ENCODE results near the gene CDK5.

The CDK5 gene

DNA sequence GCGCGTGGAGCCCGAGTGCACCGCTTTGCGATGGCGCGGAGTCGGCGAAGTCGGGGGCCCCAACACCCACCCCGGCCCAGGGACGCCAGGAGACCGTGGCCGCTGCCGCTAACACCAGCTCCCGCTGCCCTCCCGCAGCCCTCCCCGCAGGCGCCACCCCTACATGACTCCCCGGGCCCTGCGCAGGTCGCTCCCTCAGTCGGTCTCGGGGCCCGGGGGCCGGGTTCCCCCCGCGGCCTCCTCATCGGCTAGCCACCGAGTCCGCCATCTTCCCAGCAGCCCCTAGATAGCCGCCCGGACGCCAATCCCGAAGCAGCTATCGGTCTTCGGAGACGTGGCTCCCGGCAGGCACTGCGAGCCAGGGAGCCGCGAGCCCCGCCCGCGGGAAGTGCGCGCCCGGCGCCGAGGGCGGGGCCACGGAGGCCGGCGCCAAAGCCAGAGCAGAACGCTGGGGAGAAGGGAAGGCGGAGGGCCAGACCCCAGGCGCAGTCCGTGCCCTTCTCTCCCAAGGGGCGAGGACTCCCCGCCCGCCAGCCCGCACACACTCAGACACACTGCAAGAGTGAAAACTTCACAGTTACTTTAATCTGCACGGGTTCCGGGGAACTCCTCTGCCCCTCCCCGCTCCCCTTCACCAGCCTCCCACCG, 22.9 kb upstream of the CDK5 start, which contains the start of gene FASTK:
Gene FASTK (minus strand): TSS at position 288 of the 648 bp plus-strand sequence. CDS start 43 bp downstream, at position 245.
- H2BK15ac ChIP-seq (ENCODE audit: low read depth, poor library complexity, severe bottlenecking) = peak within 1 kb of the TSS; percentile 99
- H4K91ac ChIP-seq (ENCODE audit: low read length) = peak within 1 kb of the TSS; percentile 95
- peak within 1 kb of the TSS in 1 of 2 experiments; percentile 85 for H3K14ac ChIP-seq (ENCODE audit: low read length in 2 of 2)
- peak within 1 kb of the TSS; percentile 48 for H2AK5ac ChIP-seq (ENCODE audit: low read length, severe bottlenecking)
- peak within 1 kb of the TSS; percentile 75 for H3K4me2 ChIP-seq (ENCODE audit: low read length, poor library complexity, severe bottlenecking)
- H3K4me1 ChIP-seq (ENCODE audit: control insufficient read depth, insufficient read depth, low read depth, low read length) = peaks cover 52% of the 10 kb centered on the region
- peak within 1 kb of the TSS; percentile 45 to 81 for H2BK12ac ChIP-seq (ENCODE audit: low read length in 2 of 2)
- DNase-seq = peak; percentile 93
- H3K4ac ChIP-seq (ENCODE audit: low read depth in 1 of 2, low read length in 2 of 2) = peak within 1 kb of the TSS; percentile 86 to 89
- H2BK120ac ChIP-seq (ENCODE audit: low read depth, low read length) = peak within 1 kb of the TSS; percentile 85
- no peaks in the 10 kb centered on the region for H3K9me3 ChIP-seq (ENCODE audit: control insufficient read depth, low read length)
- peak within 1 kb of the TSS in 1 of 2 experiments; percentile 91 for H3K23ac ChIP-seq (ENCODE audit: low read length in 2 of 2)
- H3K36me3 ChIP-seq (ENCODE audit: control insufficient read depth in 1 of 2, insufficient read depth in 2 of 2, low read depth in 1 of 2, low read length in 2 of 2) = peaks cover 30 to 50% of the 10 kb centered on the region in 2 experiments
- H2BK5ac ChIP-seq (ENCODE audit: low read depth, low read length, poor library complexity, severe bottlenecking) = peak within 1 kb of the TSS; percentile 62
- peaks cover 18% of the 10 kb centered on the region for H3K79me1 ChIP-seq (replicated peaks; ENCODE audit: low read length, poor library complexity, severe bottlenecking)
- peak within 1 kb of the TSS; percentile 6 for H2AFZ ChIP-seq (ENCODE audit: low read depth, low read length)
- H3K27ac ChIP-seq (ENCODE audit: low read length, poor library complexity, severe bottlenecking) = peak within 1 kb of the TSS; percentile 72
- H3K9ac ChIP-seq (ENCODE audit: low read length) = peak within 1 kb of the TSS; percentile 94
- H3K4me3 ChIP-seq (ENCODE audit: insufficient read depth in 1 of 2, low read depth in 1 of 2, low read length in 2 of 2) = peak within 1 kb of the TSS; percentile 85 to 96
- under 1% methylated on average over 62 of the region's 66 CpGs for WGBS
- peak within 1 kb of the TSS; percentile 96 for H4K8ac ChIP-seq (ENCODE audit: low read length)
- H3K18ac ChIP-seq (ENCODE audit: low read depth in 1 of 2, low read length in 2 of 2) = peak within 1 kb of the TSS; percentile 94 to 98
- H3K27me3 ChIP-seq (ENCODE audit: control insufficient read depth in 1 of 2, insufficient read depth in 1 of 2, low read length in 2 of 2) = no peaks in the 10 kb centered on the region

DNA sequence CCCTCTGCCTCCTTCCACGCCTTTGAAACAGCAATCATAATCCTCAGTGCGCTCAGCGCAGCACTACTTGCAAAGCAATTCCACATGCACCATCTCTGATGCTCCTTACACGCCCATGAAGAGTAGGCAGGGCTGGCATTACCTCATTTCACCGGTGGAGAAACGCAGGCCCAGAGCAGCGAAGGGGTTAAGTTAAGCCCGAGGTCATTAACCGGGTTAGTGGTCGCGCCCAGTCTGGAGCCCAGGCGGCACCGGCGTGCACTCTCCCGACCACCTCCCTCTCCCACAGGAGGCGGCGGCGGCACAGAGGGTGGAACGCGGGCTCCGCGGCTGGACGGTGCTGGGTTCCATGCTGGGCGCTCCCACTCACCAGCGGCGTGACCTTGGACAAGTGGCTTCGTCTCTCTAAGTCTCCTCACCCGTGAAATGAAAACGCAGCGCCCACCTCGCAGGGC, 22.4 kb upstream of the CDK5 start:
- Histone ChIP-seq H3K9me3 (ENCODE audit: control insufficient read depth, low read length) (no peaks in the 10 kb centered on the region), H3K36me3 (ENCODE audit: control insufficient read depth in 1 of 2, insufficient read depth in 2 of 2, low read depth in 1 of 2, low read length in 2 of 2) (peaks cover 36 to 56% of the 10 kb centered on the region in 2 experiments), H3K27ac (ENCODE audit: low read length, poor library complexity, severe bottlenecking) (peak overlapping the region; percentile 46), H3K27me3 (ENCODE audit: control insufficient read depth in 1 of 2, insufficient read depth in 1 of 2, low read length in 2 of 2) (no peaks in the 10 kb centered on the region), H3K9ac (ENCODE audit: low read length) (peak overlapping the region; percentile 94), H4K8ac (ENCODE audit: low read length) (peak overlapping the region; percentile 96), H3K79me1 (replicated peaks; ENCODE audit: low read length, poor library complexity, severe bottlenecking) (peaks cover 21% of the 10 kb centered on the region), H2BK12ac (ENCODE audit: low read length in 2 of 2) (peak overlapping the region; percentile 45 to 75), H3K18ac (ENCODE audit: low read depth in 1 of 2, low read length in 2 of 2) (peak overlapping the region; percentile 94 to 98), H3K4ac (ENCODE audit: low read depth in 1 of 2, low read length in 2 of 2) (peak overlapping the region; percentile 80 to 89), H2BK120ac (ENCODE audit: low read depth, low read length) (peak overlapping the region; percentile 85), H3K4me1 (ENCODE audit: control insufficient read depth, insufficient read depth, low read depth, low read length) (peaks cover 49% of the 10 kb centered on the region), H2AK5ac (ENCODE audit: low read length, severe bottlenecking) (peak overlapping the region; percentile 48), H3K4me3 (ENCODE audit: insufficient read depth in 1 of 2, low read depth in 1 of 2, low read length in 2 of 2) (peak overlapping the region; percentile 85 to 96), H2BK15ac (ENCODE audit: low read depth, poor library complexity, severe bottlenecking) (peak overlapping the region; percentile 99), H3K4me2 (ENCODE audit: low read length, poor library complexity, severe bottlenecking) (peak overlapping the region; percentile 75), H2BK5ac (ENCODE audit: low read depth, low read length, poor library complexity, severe bottlenecking) (no peak overlapping the region), H3K14ac (ENCODE audit: low read length in 2 of 2) (peak overlapping the region in 1 of 2 experiments; percentile 85), H3K23ac (ENCODE audit: low read length in 2 of 2) (peak overlapping the region in 1 of 2 experiments; percentile 91), H2AFZ (ENCODE audit: low read depth, low read length) (peak overlapping the region; percentile 6), H4K91ac (ENCODE audit: low read length) (peak overlapping the region; percentile 95)
- peak; percentile 47 for DNase-seq
- 0% methylated on average over 30 of the region's 31 CpGs for WGBS

DNA sequence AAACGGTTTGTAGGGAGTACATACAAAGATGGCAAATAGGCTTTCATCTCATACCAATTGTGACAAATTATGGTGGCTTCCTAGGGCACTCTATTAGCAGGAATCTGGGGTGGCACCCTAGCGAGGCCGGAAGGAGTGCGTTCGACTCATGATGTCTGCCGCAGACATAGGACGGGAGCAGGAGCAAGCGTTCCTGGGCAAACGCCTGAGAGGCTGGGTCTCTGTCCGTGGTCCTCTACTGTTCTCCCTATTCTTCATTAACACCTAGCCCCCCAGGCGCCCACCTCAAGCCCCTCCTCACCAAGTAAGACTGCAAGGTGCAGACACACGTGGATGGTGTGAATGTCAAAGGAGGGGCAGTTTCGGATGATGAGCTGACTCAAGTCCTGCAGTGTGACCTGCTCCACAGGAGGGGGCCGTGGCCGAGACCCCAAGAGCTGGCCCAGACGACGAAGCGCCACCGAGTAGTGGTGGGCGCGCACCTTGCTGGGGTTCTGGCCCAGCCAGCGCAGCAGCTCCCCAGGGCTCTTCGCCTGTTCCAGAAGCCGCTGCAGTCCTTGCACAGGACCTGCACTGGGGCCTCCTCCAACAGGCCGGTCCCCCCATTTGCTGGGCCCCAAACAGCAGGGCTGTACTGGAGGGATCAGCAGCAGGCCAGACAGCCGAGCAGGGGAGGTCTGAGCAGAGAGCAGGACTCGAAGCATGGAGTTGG, 21.7 kb upstream of the CDK5 start:
- Histone ChIP-seq H3K79me1 (replicated peaks; ENCODE audit: low read length, poor library complexity, severe bottlenecking) (peaks cover 27% of the 10 kb centered on the region), H2BK5ac (ENCODE audit: low read depth, low read length, poor library complexity, severe bottlenecking) (no peak overlapping the region), H3K9me3 (ENCODE audit: control insufficient read depth, low read length) (no peaks in the 10 kb centered on the region), H3K27me3 (ENCODE audit: control insufficient read depth in 1 of 2, insufficient read depth in 1 of 2, low read length in 2 of 2) (no peaks in the 10 kb centered on the region), H2AK5ac (ENCODE audit: low read length, severe bottlenecking) (no peak overlapping the region), H3K9ac (ENCODE audit: low read length) (peak overlapping the region; percentile 94), H4K91ac (ENCODE audit: low read length) (peak overlapping the region; percentile 44), H3K23ac (ENCODE audit: low read length in 2 of 2) (no peak overlapping the region), H3K4me3 (ENCODE audit: insufficient read depth in 1 of 2, low read depth in 1 of 2, low read length in 2 of 2) (peak overlapping the region; percentile 85 to 96), H3K14ac (ENCODE audit: low read length in 2 of 2) (peak overlapping the region in 1 of 2 experiments; percentile 80), H3K4me1 (ENCODE audit: control insufficient read depth, insufficient read depth, low read depth, low read length) (peaks cover 49% of the 10 kb centered on the region), H2BK15ac (ENCODE audit: low read depth, poor library complexity, severe bottlenecking) (no peak overlapping the region), H2BK120ac (ENCODE audit: low read depth, low read length) (no peak overlapping the region), H2AFZ (ENCODE audit: low read depth, low read length) (no peak overlapping the region), H3K18ac (ENCODE audit: low read depth in 1 of 2, low read length in 2 of 2) (peak overlapping the region in 1 of 2 experiments; percentile 46), H4K8ac (ENCODE audit: low read length) (no peak overlapping the region), H3K4me2 (ENCODE audit: low read length, poor library complexity, severe bottlenecking) (peak overlapping the region; percentile 75), H3K36me3 (ENCODE audit: control insufficient read depth in 1 of 2, insufficient read depth in 2 of 2, low read depth in 1 of 2, low read length in 2 of 2) (peaks cover 43 to 63% of the 10 kb centered on the region in 2 experiments), H3K4ac (ENCODE audit: low read depth in 1 of 2, low read length in 2 of 2) (peak overlapping the region in 1 of 2 experiments; percentile 80), H2BK12ac (ENCODE audit: low read length in 2 of 2) (peak overlapping the region in 1 of 2 experiments; percentile 81), H3K27ac (ENCODE audit: low read length, poor library complexity, severe bottlenecking) (no peak overlapping the region)
- WGBS = 91% methylated on average over 21 of the region's 27 CpGs
- DNase-seq = no peak
